ENCODE measurements around the gene CACNA1E.

The CACNA1E gene

DNA sequence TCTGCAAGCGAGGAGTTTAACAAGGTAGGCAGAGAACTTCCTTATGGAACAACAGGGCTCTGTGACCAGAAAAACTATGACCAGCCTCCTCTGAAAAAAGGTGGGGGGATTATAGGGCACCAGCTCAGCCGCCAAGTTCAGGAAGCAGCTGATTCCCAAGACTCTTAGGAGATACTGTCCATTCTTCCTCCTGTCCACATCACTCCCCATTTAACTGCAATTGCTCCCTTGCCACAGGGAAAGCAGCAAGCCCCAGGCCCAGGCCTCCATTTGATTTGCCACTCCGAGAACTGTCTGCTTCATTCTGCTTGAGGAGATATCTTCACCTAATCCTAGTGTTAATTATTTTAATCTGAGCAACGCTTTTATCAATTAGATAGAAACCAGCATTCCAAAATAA, 323.9 kb downstream of the CACNA1E start:
- Histone ChIP-seq H3K4me3 (ENCODE audit: insufficient read depth, low read length, poor library complexity, severe bottlenecking) (no peak overlapping the region), H3K79me2 (ENCODE audit: insufficient read depth, low read length) (no peaks in the 10 kb centered on the region), H3K36me3 (ENCODE audit: low read length) (no peaks in the 10 kb centered on the region), H3K27me3 (ENCODE audit: low read length) (no peaks in the 10 kb centered on the region), H3K9me2 (replicated peaks; ENCODE audit: insufficient read depth, low read length) (no peaks in the 10 kb centered on the region), H4K20me1 (ENCODE audit: low read depth, low read length) (no peaks in the 10 kb centered on the region), H2AFZ (ENCODE audit: low read depth, low read length, severe bottlenecking) (no peak overlapping the region), H3K4me2 (ENCODE audit: low read depth, low read length, poor library complexity, severe bottlenecking) (no peak overlapping the region), H3K9me3 (ENCODE audit: insufficient read depth, low read length) (no peaks in the 10 kb centered on the region), H3K27ac (ENCODE audit: low read depth, low read length) (no peak overlapping the region), H3F3A (ENCODE audit: insufficient read depth) (no peaks in the 10 kb centered on the region), H3K9ac (ENCODE audit: low read length) (no peak overlapping the region)
- TF ChIP-seq EZH2phosphoT487 (conservative IDR thresholded peaks at IDR 0.05; ENCODE audit: low read length) = no peak
- TF ChIP-seq, protein P1, sequence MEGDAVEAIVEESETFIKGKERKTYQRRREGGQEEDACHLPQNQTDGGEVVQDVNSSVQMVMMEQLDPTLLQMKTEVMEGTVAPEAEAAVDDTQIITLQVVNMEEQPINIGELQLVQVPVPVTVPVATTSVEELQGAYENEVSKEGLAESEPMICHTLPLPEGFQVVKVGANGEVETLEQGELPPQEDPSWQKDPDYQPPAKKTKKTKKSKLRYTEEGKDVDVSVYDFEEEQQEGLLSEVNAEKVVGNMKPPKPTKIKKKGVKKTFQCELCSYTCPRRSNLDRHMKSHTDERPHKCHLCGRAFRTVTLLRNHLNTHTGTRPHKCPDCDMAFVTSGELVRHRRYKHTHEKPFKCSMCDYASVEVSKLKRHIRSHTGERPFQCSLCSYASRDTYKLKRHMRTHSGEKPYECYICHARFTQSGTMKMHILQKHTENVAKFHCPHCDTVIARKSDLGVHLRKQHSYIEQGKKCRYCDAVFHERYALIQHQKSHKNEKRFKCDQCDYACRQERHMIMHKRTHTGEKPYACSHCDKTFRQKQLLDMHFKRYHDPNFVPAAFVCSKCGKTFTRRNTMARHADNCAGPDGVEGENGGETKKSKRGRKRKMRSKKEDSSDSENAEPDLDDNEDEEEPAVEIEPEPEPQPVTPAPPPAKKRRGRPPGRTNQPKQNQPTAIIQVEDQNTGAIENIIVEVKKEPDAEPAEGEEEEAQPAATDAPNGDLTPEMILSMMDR (IDR thresholded peaks at IDR 0.05; ENCODE audit: insufficient read depth, low read length, poor library complexity, severe bottlenecking) = no peak

DNA sequence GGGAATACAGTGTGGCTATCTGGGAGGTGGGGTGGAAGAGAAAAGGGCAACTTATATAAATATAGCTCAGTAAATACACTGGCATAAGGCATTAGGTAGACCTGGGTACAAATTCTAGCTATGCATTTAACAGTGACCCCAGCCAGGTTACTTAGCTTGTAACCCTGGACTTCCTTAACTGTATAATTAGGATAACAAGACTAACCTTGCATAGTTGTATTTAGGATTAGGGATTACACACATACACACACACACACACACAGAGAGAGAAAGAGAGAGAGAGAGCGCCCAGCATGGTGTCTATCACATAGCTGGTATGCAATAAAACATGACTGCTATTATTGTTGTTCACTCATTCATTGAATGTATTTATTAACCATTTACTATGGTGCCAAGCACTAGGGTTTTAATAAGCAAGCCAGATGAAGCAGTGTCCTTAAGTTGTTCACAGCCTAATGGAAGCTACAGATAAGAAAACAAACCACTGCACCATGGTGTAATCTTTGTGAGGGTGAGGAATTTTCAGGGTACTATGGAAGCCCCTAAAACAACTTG, 326.8 kb downstream of the CACNA1E start:
- Histone ChIP-seq H2AFZ (ENCODE audit: low read depth, low read length, severe bottlenecking) (no peak overlapping the region), H3K4me2 (ENCODE audit: low read depth, low read length, poor library complexity, severe bottlenecking) (no peak overlapping the region), H3K79me2 (ENCODE audit: insufficient read depth, low read length) (no peaks in the 10 kb centered on the region), H3K4me3 (ENCODE audit: insufficient read depth, low read length, poor library complexity, severe bottlenecking) (no peak overlapping the region), H3K9me2 (replicated peaks; ENCODE audit: insufficient read depth, low read length) (no peaks in the 10 kb centered on the region), H3K9ac (ENCODE audit: low read length) (no peak overlapping the region), H3K27me3 (ENCODE audit: low read length) (no peaks in the 10 kb centered on the region), H4K20me1 (ENCODE audit: low read depth, low read length) (no peaks in the 10 kb centered on the region), H3K36me3 (ENCODE audit: low read length) (no peaks in the 10 kb centered on the region), H3K9me3 (ENCODE audit: insufficient read depth, low read length) (no peaks in the 10 kb centered on the region), H3K27ac (ENCODE audit: low read depth, low read length) (no peak overlapping the region), H3F3A (ENCODE audit: insufficient read depth) (no peaks in the 10 kb centered on the region)
- TF ChIP-seq EZH2phosphoT487 (conservative IDR thresholded peaks at IDR 0.05; ENCODE audit: low read length) = no peak
- TF ChIP-seq, protein P1 (IDR thresholded peaks at IDR 0.05; ENCODE audit: insufficient read depth, low read length, poor library complexity, severe bottlenecking) = no peak

DNA sequence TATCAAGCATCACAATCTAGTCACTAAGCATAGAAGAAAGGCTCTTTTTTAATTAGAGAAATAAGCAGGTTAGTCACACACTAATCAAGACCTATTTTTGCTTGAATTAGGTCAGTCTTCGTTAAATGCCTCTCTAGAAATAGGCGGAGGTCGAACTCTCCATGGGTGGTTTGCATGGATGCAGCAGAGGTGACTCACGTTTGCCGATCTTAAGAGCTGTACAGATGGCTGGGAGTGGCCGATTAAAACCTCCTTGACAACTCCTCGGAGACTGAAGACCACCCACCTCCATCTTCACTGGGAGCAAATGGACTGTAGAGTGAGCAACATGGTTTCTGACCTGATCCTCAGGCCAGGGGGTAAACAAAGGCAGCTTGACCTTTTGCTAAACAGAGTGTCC, 328.9 kb downstream of the CACNA1E start:
- Histone ChIP-seq H2AFZ (ENCODE audit: low read depth, low read length, severe bottlenecking) (no peak overlapping the region), H3K4me3 (ENCODE audit: insufficient read depth, low read length, poor library complexity, severe bottlenecking) (no peak overlapping the region), H4K20me1 (ENCODE audit: low read depth, low read length) (no peaks in the 10 kb centered on the region), H3K4me2 (ENCODE audit: low read depth, low read length, poor library complexity, severe bottlenecking) (no peak overlapping the region), H3K27ac (ENCODE audit: low read depth, low read length) (no peak overlapping the region), H3F3A (ENCODE audit: insufficient read depth) (no peaks in the 10 kb centered on the region), H3K27me3 (ENCODE audit: low read length) (no peaks in the 10 kb centered on the region), H3K36me3 (ENCODE audit: low read length) (no peaks in the 10 kb centered on the region), H3K9me2 (replicated peaks; ENCODE audit: insufficient read depth, low read length) (no peaks in the 10 kb centered on the region), H3K9me3 (ENCODE audit: insufficient read depth, low read length) (no peaks in the 10 kb centered on the region), H3K9ac (ENCODE audit: low read length) (no peak overlapping the region), H3K79me2 (ENCODE audit: insufficient read depth, low read length) (no peaks in the 10 kb centered on the region)
- TF ChIP-seq EZH2phosphoT487 (conservative IDR thresholded peaks at IDR 0.05; ENCODE audit: low read length) = no peak
- TF ChIP-seq, protein P1 (IDR thresholded peaks at IDR 0.05; ENCODE audit: insufficient read depth, low read length, poor library complexity, severe bottlenecking) = no peak

All from SU-DHL-6 (cell line).